Esophagus muscularis mucosa (tissue), 4 donors: ENCODE results near the gene DNAH1.

Experiments used
- CTCF ChIP-seq, 3 experiments: fragments of 200-600 bp in 2 of 3; fragments of 450-650 bp in 1 of 3; sonication (generic) in 2 of 3; IDR thresholded peaks; one replicate each; pipeline ENCODE4 v1.5.1; 2017 to 2019; ENCODE audit warnings: antibody characterized with exemption in 3 of 3, mild to moderate bottlenecking in 2 of 3, moderate library complexity in 1 of 3
- EP300 ChIP-seq: sonication (generic); formaldehyde crosslinking; IDR thresholded peaks from one replicate; pipeline ENCODE4 v1.6.1; 2017; ENCODE audit warnings: antibody characterized with exemption
- POLR2A ChIP-seq: fragments of 450-650 bp; IDR thresholded peaks from one replicate; pipeline ENCODE4 v1.6.1; 2017; ENCODE audit warnings: antibody characterized with exemption, moderate library complexity, mild to moderate bottlenecking, low read depth

GRCh38 chr3:52408466-52408865, 92.3 kb downstream of the DNAH1 start:
- TF ChIP-seq CTCF (IDR thresholded peaks at IDR 0.05) (no peak), POLR2A (no peak), EP300 (no peak)
